Astrocyte of the cerebellum (primary cell): ENCODE results near the gene LEKR1.
A peak's percentile ranks its signal among the peaks of the same experiment; 100 is the strongest.

ENCODE experiments used
- DNase-seq: peaks from one replicate; pipeline ENCODE4 v3.0.0-alpha.2; 2011; ENCODE audit warnings: low read depth
- H3K4me3 ChIP-seq: 2 replicates; pipeline ENCODE4 v1.5.1; 2011; ENCODE audit warnings: mild to moderate bottlenecking, low read depth, low read length, moderate library complexity
- in situ Hi-C: cut with HindIII; loops from 2 replicates; pipeline ENCODE4 v1.10.0; 2017; ENCODE audit warnings: low sequenced_read_pairs
- TF ChIP-seq, protein P1 (sequence below): IDR thresholded peaks from 2 replicates; pipeline ENCODE4 v1.5.1; 2012; ENCODE audit warnings: low read length, low read depth, moderate library complexity, mild to moderate bottlenecking; ENCODE audit errors: missing control alignments

The LEKR1 gene

GRCh38 chr3:156825795-156826143 is 384 bp upstream of the LEKR1 start:
- in situ Hi-C loops = no loop called here
- TF ChIP-seq, protein P1, sequence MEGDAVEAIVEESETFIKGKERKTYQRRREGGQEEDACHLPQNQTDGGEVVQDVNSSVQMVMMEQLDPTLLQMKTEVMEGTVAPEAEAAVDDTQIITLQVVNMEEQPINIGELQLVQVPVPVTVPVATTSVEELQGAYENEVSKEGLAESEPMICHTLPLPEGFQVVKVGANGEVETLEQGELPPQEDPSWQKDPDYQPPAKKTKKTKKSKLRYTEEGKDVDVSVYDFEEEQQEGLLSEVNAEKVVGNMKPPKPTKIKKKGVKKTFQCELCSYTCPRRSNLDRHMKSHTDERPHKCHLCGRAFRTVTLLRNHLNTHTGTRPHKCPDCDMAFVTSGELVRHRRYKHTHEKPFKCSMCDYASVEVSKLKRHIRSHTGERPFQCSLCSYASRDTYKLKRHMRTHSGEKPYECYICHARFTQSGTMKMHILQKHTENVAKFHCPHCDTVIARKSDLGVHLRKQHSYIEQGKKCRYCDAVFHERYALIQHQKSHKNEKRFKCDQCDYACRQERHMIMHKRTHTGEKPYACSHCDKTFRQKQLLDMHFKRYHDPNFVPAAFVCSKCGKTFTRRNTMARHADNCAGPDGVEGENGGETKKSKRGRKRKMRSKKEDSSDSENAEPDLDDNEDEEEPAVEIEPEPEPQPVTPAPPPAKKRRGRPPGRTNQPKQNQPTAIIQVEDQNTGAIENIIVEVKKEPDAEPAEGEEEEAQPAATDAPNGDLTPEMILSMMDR = no peak
- no peak for DNase-seq
- H3K4me3 ChIP-seq = peak overlapping the region; percentile 58

DNA sequence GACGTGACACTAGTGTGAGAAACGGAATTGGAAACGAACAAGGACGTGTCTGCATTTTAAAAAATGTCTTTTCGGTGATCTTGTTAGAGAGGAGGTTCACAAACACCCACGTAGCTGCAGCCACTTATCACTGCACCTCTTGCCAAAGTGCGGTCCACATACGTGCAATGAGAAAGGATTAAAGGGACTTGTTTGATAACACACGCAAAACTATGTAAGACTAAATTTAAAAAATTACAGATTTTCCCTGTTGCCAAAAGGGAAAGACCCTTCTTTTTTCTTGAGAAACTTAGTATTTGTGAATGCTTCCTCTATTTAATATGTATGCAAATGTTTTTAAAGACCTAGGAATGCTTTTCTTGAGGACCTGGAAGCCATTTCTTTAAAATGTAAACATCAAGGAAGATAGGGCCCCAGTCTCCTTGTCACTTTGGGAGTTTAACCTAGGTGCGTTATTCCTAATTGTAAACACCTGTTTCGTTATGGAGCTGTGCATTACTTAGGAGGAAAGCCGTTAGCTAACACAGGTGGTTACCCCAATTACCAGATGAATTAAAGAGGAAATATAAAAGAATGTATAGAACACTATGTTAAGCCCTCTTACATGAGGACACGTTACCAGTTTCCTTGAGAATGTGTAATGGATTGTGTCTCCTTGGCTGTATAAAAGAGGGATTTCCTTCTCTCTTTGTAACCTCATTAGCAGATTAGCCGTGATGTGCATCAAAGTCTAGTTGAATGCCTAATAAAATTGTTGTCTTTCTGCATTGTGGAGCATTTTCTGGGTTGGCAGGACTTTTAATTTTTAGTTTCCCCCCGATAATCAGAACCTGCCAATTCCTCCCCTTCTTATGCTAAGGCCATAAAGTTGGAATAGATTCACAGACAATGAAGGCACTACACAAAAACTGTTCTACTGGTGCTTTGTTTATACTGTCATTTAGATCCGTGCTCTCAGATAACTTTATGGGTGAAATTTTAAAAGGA is 1.0 kb downstream of the LEKR1 start:
- H3K4me3 ChIP-seq = peak overlapping the region; percentile 58
- TF ChIP-seq, protein P1 = no peak
- no peak for DNase-seq
- in situ Hi-C loops = no loop called here

DNA sequence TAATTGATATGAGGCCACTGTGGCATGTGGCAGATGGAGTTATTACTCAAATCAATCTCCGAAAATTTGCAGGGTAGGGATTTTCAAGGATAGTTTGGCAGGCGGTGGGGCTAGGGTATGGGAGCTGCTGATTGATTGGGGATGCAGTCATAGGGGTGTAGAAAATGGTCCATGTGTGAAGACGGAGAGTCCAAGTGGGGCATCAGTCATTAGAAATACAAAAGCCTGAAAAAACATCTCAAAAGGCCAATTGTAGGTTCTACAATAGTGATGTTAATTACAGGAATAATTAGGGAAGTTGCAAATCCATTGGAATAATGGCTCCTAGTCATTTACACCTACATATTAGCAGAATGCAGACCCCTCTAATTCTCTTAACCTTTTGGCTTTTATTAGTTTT is 4.9 kb downstream of the LEKR1 start:
- TF ChIP-seq, protein P1 = no peak
- no peak overlapping the region for H3K4me3 ChIP-seq
- DNase-seq = no peak
- in situ Hi-C loops = no loop called here

- TF ChIP-seq, protein P1 = no peak
- in situ Hi-C loops = no loop called here
- H3K4me3 ChIP-seq = no peak overlapping the region
- no peak for DNase-seq
These were observed 8.3 kb downstream of the LEKR1 start for GRCh38 chr3:156834435-156834834.

DNA sequence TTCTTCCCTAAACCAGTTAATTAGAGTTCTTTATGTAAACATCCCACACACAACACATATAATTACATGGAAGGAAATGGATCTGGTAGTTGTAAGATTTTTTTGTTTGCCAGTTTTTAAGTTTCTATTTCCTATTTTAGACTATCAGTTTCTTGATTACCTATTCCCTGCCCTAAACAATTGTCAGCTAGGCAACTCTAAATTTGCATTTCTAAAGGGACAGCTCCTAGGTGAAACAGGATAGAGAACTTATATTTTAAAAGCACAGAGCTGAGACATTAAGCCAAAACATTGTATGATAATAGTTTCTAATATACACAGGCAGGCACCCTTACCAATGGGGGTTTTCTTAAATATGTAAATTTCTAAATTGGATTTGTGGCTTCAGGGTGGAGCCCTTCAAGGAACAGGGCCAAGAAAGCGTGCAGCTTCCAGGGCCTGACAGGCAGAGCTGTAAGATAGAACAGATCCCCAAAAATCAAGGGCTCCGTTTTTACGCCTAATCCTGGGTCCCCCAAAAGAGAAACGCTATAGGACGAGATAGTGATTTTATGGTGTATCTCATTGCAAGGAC is 8.9 kb downstream of the LEKR1 start:
- in situ Hi-C loops = no loop called here
- no peak for DNase-seq
- no peak overlapping the region for H3K4me3 ChIP-seq
- TF ChIP-seq, protein P1 = no peak

- no peak for DNase-seq
- H3K4me3 ChIP-seq = no peak overlapping the region
- TF ChIP-seq, protein P1 = no peak
- in situ Hi-C loops = no loop called here
These were observed 10.5 kb downstream of the LEKR1 start for GRCh38 chr3:156836701-156837100.
